Measurements from ENCODE around the gene RAB24.

GRCh38 chr5:177316005-177316404 lies 12.5 kb upstream of the RAB24 start:
- TF ChIP-seq CTCF (IDR thresholded peaks at IDR 0.05 in 4 of 5, conservative IDR thresholded peaks at IDR 0.05 in 1 of 5) (no peak), POLR2A (IDR thresholded peaks at IDR 0.05) (no peak)

Data from gastrocnemius medialis (tissue), 4 donors.